RWPE2 (cell line): ENCODE measurements around the gene SYT2.
A peak's percentile ranks its signal among the peaks of the same experiment; 100 is the strongest.

Experiments used
- ATAC-seq: fragments of 200-7000 bp; cut with Tn5 transposase; 3 replicates; pipeline ENCODE4 v1.9.1; 2021; ENCODE audit warnings: low read depth
- DNase-seq: peaks from one replicate; pipeline ENCODE4 v3.0.0-alpha.2; 2020; ENCODE audit warnings: low spot score
- H3K27ac ChIP-seq: fragments of 450-650 bp; 2 replicates; pipeline ENCODE4 v1.5.1; 2017; ENCODE audit warnings: mild to moderate bottlenecking; ENCODE audit not compliant: poor library complexity, severe bottlenecking
- H3K27me3 ChIP-seq: fragments of 250-450 bp; sonication (Bioruptor Pico); 2 replicates; pipeline ENCODE4 v1.5.1; 2021; ENCODE audit warnings: mild to moderate bottlenecking, moderate library complexity; ENCODE audit not compliant: insufficient read depth, poor library complexity, severe bottlenecking
- H3K36me3 ChIP-seq: fragments of 250-450 bp; sonication (Bioruptor Pico); 2 replicates; pipeline ENCODE4 v1.5.1; 2020; ENCODE audit warnings: low read depth, mild to moderate bottlenecking, moderate library complexity
- H3K4me1 ChIP-seq: fragments of 250-450 bp; sonication (Bioruptor Pico); 2 replicates; pipeline ENCODE4 v1.5.1; 2021; ENCODE audit warnings: mild to moderate bottlenecking, moderate library complexity; ENCODE audit not compliant: insufficient read depth, poor library complexity, severe bottlenecking
- H3K4me3 ChIP-seq: fragments of 250-450 bp; sonication (Bioruptor Pico); 2 replicates; pipeline ENCODE4 v1.5.1; 2021; ENCODE audit warnings: mild to moderate bottlenecking, moderate library complexity; ENCODE audit not compliant: severe bottlenecking
- H3K9me3 ChIP-seq: fragments of 250-450 bp; sonication (Bioruptor Pico); 2 replicates; pipeline ENCODE4 v1.5.1; 2021; ENCODE audit warnings: mild to moderate bottlenecking, moderate library complexity; ENCODE audit not compliant: severe bottlenecking
- CTCF ChIP-seq: fragments of 450-650 bp; IDR thresholded peaks from one replicate; pipeline ENCODE4 v1.5.1; 2017; ENCODE audit warnings: mild to moderate bottlenecking, moderate library complexity; ENCODE audit not compliant: poor library complexity, severe bottlenecking

Gene SYT2

GRCh38 chr1:202691816-202692215, 18.4 kb downstream of the SYT2 start:
- ATAC-seq, result no peak
- no peak for DNase-seq
- Histone ChIP-seq H3K4me3 (no peak overlapping the region), H3K36me3 (no peaks in the 10 kb centered on the region), H3K4me1 (no peaks in the 10 kb centered on the region), H3K9me3 (no peaks in the 10 kb centered on the region), H3K27me3 (peaks cover 12% of the 10 kb centered on the region), H3K27ac (no peak overlapping the region)
- no peak for TF ChIP-seq CTCF

- Histone ChIP-seq H3K27me3 (peaks cover 6% of the 10 kb centered on the region), H3K4me1 (no peaks in the 10 kb centered on the region), H3K9me3 (no peaks in the 10 kb centered on the region), H3K36me3 (no peaks in the 10 kb centered on the region), H3K27ac (no peak overlapping the region), H3K4me3 (no peak overlapping the region)
- peak; percentile 61; the same call in 1 of the 3 replicates for ATAC-seq
- no peak for DNase-seq
- TF ChIP-seq CTCF, result no peak
Measured at GRCh38 chr1:202689493-202690342, 20.5 kb downstream of the SYT2 start.

GRCh38 chr1:202689082-202689481, 21.2 kb downstream of the SYT2 start:
- Histone ChIP-seq H3K9me3 (no peaks in the 10 kb centered on the region), H3K27me3 (peaks cover 6% of the 10 kb centered on the region), H3K36me3 (no peaks in the 10 kb centered on the region), H3K4me1 (no peaks in the 10 kb centered on the region), H3K27ac (no peak overlapping the region), H3K4me3 (no peak overlapping the region)
- no peak for DNase-seq
- TF ChIP-seq CTCF, result no peak
- ATAC-seq, result no peak

- ATAC-seq (no peak), DNase-seq (no peak)
- Histone ChIP-seq H3K36me3 (no peaks in the 10 kb centered on the region), H3K4me1 (no peaks in the 10 kb centered on the region), H3K27ac (no peak overlapping the region), H3K27me3 (peaks cover 6% of the 10 kb centered on the region), H3K9me3 (no peaks in the 10 kb centered on the region), H3K4me3 (no peak overlapping the region)
- TF ChIP-seq CTCF, result no peak
Measured at GRCh38 chr1:202688401-202688800, 21.9 kb downstream of the SYT2 start.

GRCh38 chr1:202687798-202688197, 22.5 kb downstream of the SYT2 start:
- no peak for ATAC-seq
- Histone ChIP-seq H3K9me3 (no peaks in the 10 kb centered on the region), H3K4me1 (no peaks in the 10 kb centered on the region), H3K27me3 (peaks cover 8% of the 10 kb centered on the region), H3K27ac (no peak overlapping the region), H3K4me3 (no peak overlapping the region), H3K36me3 (no peaks in the 10 kb centered on the region)
- TF ChIP-seq CTCF, result no peak
- no peak for DNase-seq
